Sciatic nerve (tissue), 2 donors: ENCODE measurements around the gene TSPAN5. TPM values are rescaled to one million over a fixed set of nuclear protein-coding genes. Genes with fewer than 3 reads are reported as not detected.

ENCODE experiments used
- ATAC-seq: fragments of 200-7000 bp; cut with Tn5 transposase; one replicate; pipeline ENCODE4 v1.9.1; 2020; ENCODE audit warnings: mild to moderate bottlenecking, moderate library complexity
- DNase-seq: peaks from one replicate; pipeline ENCODE4 v3.0.0-alpha.2; 2020; ENCODE audit warnings: low spot score
- intact Hi-C: fragments of 100-400 bp; cut with DNase I; formaldehyde crosslinking; loops from one replicate; pipeline ENCODE4 v1.14.2; 2022
- total RNA-seq: library from RNA; stranded (reverse); fragmentation: NEBNext Ultra II Directional; extraction: Animal tissue kit (Norgen Biotek cat#: 25700); gene quantifications from one replicate; pipeline ENCODE4 v1.2.1, GENCODE V29; 2021
- donor health status: DM: no; HTN: no; CAD: no.
- donor health status: DM: no; HTN: no; CAD: no.

The TSPAN5 gene
- total RNA-seq, 1 donor from 2014 or later = 19.1 TPM

GRCh38 chr4:98573791-98574190, 84.6 kb downstream of the TSPAN5 start:
- intact Hi-C loops = no loop called here
- no peak for ATAC-seq
- no peak for DNase-seq

- ATAC-seq (no peak), DNase-seq (no peak)
- intact Hi-C loops = no loop called here
Measured at GRCh38 chr4:98572697-98573096, 85.7 kb downstream of the TSPAN5 start.

- no peak for DNase-seq
- intact Hi-C loops = no loop called here
- no peak for ATAC-seq
Measured at GRCh38 chr4:98571161-98571786, 87.1 kb downstream of the TSPAN5 start.

GRCh38 chr4:98570151-98570797, 88.1 kb downstream of the TSPAN5 start:
- intact Hi-C loops = no loop called here
- no peak for DNase-seq
- ATAC-seq = no peak

- no peak for DNase-seq
- intact Hi-C loops = no loop called here
- ATAC-seq = peak; percentile 9
Measured at GRCh38 chr4:98568941-98569663, 89.3 kb downstream of the TSPAN5 start.

- intact Hi-C loops = no loop called here
- ATAC-seq (no peak), DNase-seq (no peak)
Measured at GRCh38 chr4:98567611-98568010, 90.8 kb downstream of the TSPAN5 start.

GRCh38 chr4:98566361-98567008, 91.9 kb downstream of the TSPAN5 start:
- no peak for DNase-seq
- ATAC-seq = peak; percentile 63
- intact Hi-C loops = no loop called here

- ATAC-seq (no peak), DNase-seq (no peak)
- intact Hi-C loops = no loop called here
Measured at GRCh38 chr4:98565681-98566301, 92.6 kb downstream of the TSPAN5 start.

GRCh38 chr4:98564852-98565251, 93.6 kb downstream of the TSPAN5 start:
- ATAC-seq (no peak), DNase-seq (no peak)
- intact Hi-C loops = no loop called here

- intact Hi-C loops = no loop called here
- DNase-seq = no peak
- ATAC-seq = no peak
Measured at GRCh38 chr4:98560321-98560720, 98.1 kb downstream of the TSPAN5 start.

- ATAC-seq = no peak
- DNase-seq = no peak
- intact Hi-C loops = no loop called here
Measured at GRCh38 chr4:98558471-98559169, 99.8 kb downstream of the TSPAN5 start.

GRCh38 chr4:98557194-98557892, 101.1 kb downstream of the TSPAN5 start:
- DNase-seq (no peak), ATAC-seq (no peak)
- intact Hi-C loops = no loop called here

- intact Hi-C loops = no loop called here
- DNase-seq = no peak
- ATAC-seq = no peak
Measured at GRCh38 chr4:98556451-98556850, 102.0 kb downstream of the TSPAN5 start.

- intact Hi-C loops = no loop called here
- DNase-seq (no peak), ATAC-seq (no peak)
Measured at GRCh38 chr4:98555798-98556445, 102.5 kb downstream of the TSPAN5 start.

- ATAC-seq = peak; percentile 92
- peak; percentile 56 for DNase-seq
- intact Hi-C loops = no loop called here
Measured at GRCh38 chr4:98546910-98547594, 111.4 kb downstream of the TSPAN5 start.

- ATAC-seq (no peak), DNase-seq (no peak)
- intact Hi-C loops = no loop called here
Measured at GRCh38 chr4:98544818-98545414, 113.5 kb downstream of the TSPAN5 start.
